K562 (cell line): ENCODE measurements around the gene TBX1. TPM values are rescaled to one million over a fixed set of nuclear protein-coding genes. Genes with fewer than 3 reads are reported as not detected.
A peak's percentile ranks its signal among the peaks of the same experiment; 100 is the strongest.

ENCODE experiments used
- ARID1B ChIP-seq: fragments of 450-650 bp; IDR thresholded peaks from 2 replicates; pipeline ENCODE4 v1.6.1; 2016; ENCODE audit warnings: antibody characterized with exemption, mild to moderate bottlenecking, inconsistent platforms
- ARID2 ChIP-seq: fragments of 450-650 bp; IDR thresholded peaks from 2 replicates; pipeline ENCODE4 v1.6.1; 2017; ENCODE audit warnings: antibody characterized with exemption, mild to moderate bottlenecking
- BMI1 ChIP-seq: fragments of 150-350 bp; IDR thresholded peaks from 2 replicates; pipeline ENCODE4 v1.6.1; 2014; ENCODE audit warnings: low read length
- CSDE1 ChIP-seq, 2 experiments: fragments of 450-650 bp; IDR thresholded peaks; 2 replicates each; pipeline ENCODE4 v1.6.1; 2016; ENCODE audit warnings: mild to moderate bottlenecking in 1 of 2
- FUS ChIP-seq: fragments of 200-400 bp; formaldehyde crosslinking; optimal IDR thresholded peaks from 2 replicates; pipeline ENCODE3; 2017; ENCODE audit warnings: low read depth, low read length
- HDAC2 ChIP-seq: fragments of 450-650 bp; IDR thresholded peaks from 2 replicates; pipeline ENCODE4 v1.6.1; 2016; ENCODE audit warnings: mild to moderate bottlenecking
- HDAC8 ChIP-seq: fragments of 450-650 bp; IDR thresholded peaks from 2 replicates; pipeline ENCODE4 v1.6.1; 2016; ENCODE audit warnings: mild to moderate bottlenecking, missing genetic modification characterization, moderate library complexity, missing compliant biosample characterization
- HNRNPL ChIP-seq: fragments of 200-400 bp; formaldehyde crosslinking; IDR thresholded peaks from 2 replicates; pipeline ENCODE4 v1.6.1; 2017; ENCODE audit warnings: low read depth, mild to moderate bottlenecking, low read length
- L3MBTL2 ChIP-seq: fragments of 450-650 bp; IDR thresholded peaks from 2 replicates; pipeline ENCODE4 v1.6.1; 2016; ENCODE audit warnings: mild to moderate bottlenecking, moderate library complexity
- MYC ChIP-seq, 2 experiments: fragments of 250-450 bp in 1 of 2; sonication (Bioruptor Pico) in 1 of 2; IDR thresholded peaks; 2 replicates each; pipeline versions ENCODE4 v1.5.1 to v1.6.1; 2012 to 2021; ENCODE audit warnings: low read depth in 2 of 2, borderline replicate concordance in 1 of 2, improper control_type of control experiment in 1 of 2, low read length in 1 of 2, mild to moderate bottlenecking in 1 of 2, moderate library complexity in 1 of 2
- SAP30 ChIP-seq: fragments of 200-600 bp; sonication (generic); IDR thresholded peaks from 2 replicates; pipeline ENCODE4 v1.6.1; 2012; ENCODE audit warnings: borderline replicate concordance, low read depth, mild to moderate bottlenecking, moderate library complexity, low read length, control low read depth, inconsistent platforms; ENCODE audit not compliant: insufficient read depth, poor library complexity, severe bottlenecking
- SMARCC2 ChIP-seq: fragments of 450-650 bp; IDR thresholded peaks from 2 replicates; pipeline ENCODE4 v1.6.1; 2017; ENCODE audit warnings: antibody characterized with exemption, moderate library complexity, mild to moderate bottlenecking, low read depth
- XRCC4 ChIP-seq: IDR thresholded peaks from one replicate; pipeline ENCODE4 v1.6.1; 2011; ENCODE audit not compliant: insufficient read depth, insufficient read length; ENCODE audit errors: extremely low read depth
- polyA plus RNA-seq, 8 experiments: library from polyadenylated mRNA; depleted of rRNA in 4 of 8; stranded (reverse) in 5 of 8; unstranded in 3 of 8; fragments of >200 nt; fragmentation: Nextera tagmentation in 2 of 8; fragmentation: Illumina TruSeq in 1 of 8; extraction: Ambion mirVana in 2 of 8; extraction: Trizol in 1 of 8; gene quantifications; 2 replicates each; pipeline versions ENCODE4 v1.2.1 to v1.2.3, GENCODE V29; 2011 to 2014; ENCODE audit warnings: inconsistent platforms in 1 of 8, missing spikeins in 1 of 8
- total RNA-seq, 7 experiments: library from RNA; depleted of rRNA in 6 of 7; stranded (reverse); fragments of >200 nt in 6 of 7; fragmentation: Illumina TruSeq in 2 of 7; extraction: Trizol in 2 of 7; gene quantifications; 2 replicates each; pipeline versions ENCODE4 v1.2.1 to v1.2.3, GENCODE V29; 2011 to 2021; ENCODE audit warnings: low replicate concordance in 1 of 7
- TF ChIP-seq, protein P1 (sequence below): fragments of 250-450 bp; sonication (Bioruptor Pico); IDR thresholded peaks from 2 replicates; pipeline ENCODE4 v1.9.0; 2021; ENCODE audit warnings: mild to moderate bottlenecking, inconsistent platforms
- TF ChIP-seq, protein P2 (sequence below): fragments of 250-450 bp; sonication (Bioruptor Pico); IDR thresholded peaks from 2 replicates; pipeline ENCODE4 v1.5.0; 2022; ENCODE audit warnings: mild to moderate bottlenecking
- TF ChIP-seq, protein P3 (sequence below), 2 experiments: IDR thresholded peaks; 2 replicates each; pipeline ENCODE4 v1.6.1; 2011; ENCODE audit warnings: borderline replicate concordance in 1 of 2, control low read depth in 1 of 2, low read depth in 1 of 2, low read length in 1 of 2, mild to moderate bottlenecking in 1 of 2, mixed read lengths in 1 of 2, moderate library complexity in 1 of 2; ENCODE audit not compliant: insufficient read depth in 1 of 2, insufficient read length in 1 of 2, poor library complexity in 1 of 2, severe bottlenecking in 1 of 2; ENCODE audit errors: extremely low read depth in 1 of 2
- TF ChIP-seq, protein P4 (sequence below): fragments of 450-650 bp; IDR thresholded peaks from 2 replicates; pipeline ENCODE4 v1.6.1; 2018; ENCODE audit not compliant: partially characterized antibody

Gene TBX1
- total and polyA plus RNA-seq, 9 of the 15 experiments (the other 6 are each of a cell fraction or from before 2014, with no cell fraction given) = 0.07 to 35.0 (median 3.9) TPM

DNA sequence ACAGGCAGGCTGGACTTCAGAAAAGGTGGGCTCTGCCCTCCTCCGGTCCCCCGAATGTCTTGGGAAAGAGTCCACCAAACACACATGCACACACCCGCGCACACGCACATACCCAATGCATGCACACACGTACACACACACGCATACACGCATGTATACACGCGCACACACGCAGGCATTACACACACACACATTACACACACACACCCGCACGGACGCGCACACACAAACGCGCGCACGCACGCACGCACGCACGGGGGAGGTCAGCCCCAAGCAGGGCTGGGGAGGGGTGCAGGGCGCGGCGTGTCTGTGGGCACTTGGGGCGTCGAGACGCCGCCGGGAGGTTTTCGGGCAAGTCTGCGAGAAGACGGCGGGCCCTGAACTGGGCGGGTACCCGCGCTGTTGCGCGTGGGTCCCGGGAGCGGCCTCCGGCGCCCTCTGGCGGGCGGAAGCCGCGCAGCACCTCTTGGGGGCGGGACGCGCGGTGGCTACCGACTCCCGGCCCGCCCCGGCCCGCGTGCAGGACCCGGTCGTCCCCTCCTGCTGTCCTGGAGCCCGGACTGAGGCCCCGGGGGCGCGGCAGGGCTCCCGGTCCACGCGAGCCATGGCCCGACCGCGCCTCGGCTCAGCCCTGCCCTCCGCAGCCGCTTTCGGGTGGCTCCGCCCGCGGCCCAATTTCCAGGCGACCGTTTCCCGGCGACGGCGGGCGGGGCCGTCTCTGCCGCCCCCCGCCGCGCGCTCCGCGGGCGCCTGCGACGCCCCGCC is 42.7 kb upstream of the TBX1 start (continued):
- TF ChIP-seq, protein P1, sequence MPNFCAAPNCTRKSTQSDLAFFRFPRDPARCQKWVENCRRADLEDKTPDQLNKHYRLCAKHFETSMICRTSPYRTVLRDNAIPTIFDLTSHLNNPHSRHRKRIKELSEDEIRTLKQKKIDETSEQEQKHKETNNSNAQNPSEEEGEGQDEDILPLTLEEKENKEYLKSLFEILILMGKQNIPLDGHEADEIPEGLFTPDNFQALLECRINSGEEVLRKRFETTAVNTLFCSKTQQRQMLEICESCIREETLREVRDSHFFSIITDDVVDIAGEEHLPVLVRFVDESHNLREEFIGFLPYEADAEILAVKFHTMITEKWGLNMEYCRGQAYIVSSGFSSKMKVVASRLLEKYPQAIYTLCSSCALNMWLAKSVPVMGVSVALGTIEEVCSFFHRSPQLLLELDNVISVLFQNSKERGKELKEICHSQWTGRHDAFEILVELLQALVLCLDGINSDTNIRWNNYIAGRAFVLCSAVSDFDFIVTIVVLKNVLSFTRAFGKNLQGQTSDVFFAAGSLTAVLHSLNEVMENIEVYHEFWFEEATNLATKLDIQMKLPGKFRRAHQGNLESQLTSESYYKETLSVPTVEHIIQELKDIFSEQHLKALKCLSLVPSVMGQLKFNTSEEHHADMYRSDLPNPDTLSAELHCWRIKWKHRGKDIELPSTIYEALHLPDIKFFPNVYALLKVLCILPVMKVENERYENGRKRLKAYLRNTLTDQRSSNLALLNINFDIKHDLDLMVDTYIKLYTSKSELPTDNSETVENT = 0 out of 2 replicates have a peak, but pooled peaks have one; percentile 68
- peak; percentile 93 for TF ChIP-seq SAP30
- TF ChIP-seq, protein P2, sequence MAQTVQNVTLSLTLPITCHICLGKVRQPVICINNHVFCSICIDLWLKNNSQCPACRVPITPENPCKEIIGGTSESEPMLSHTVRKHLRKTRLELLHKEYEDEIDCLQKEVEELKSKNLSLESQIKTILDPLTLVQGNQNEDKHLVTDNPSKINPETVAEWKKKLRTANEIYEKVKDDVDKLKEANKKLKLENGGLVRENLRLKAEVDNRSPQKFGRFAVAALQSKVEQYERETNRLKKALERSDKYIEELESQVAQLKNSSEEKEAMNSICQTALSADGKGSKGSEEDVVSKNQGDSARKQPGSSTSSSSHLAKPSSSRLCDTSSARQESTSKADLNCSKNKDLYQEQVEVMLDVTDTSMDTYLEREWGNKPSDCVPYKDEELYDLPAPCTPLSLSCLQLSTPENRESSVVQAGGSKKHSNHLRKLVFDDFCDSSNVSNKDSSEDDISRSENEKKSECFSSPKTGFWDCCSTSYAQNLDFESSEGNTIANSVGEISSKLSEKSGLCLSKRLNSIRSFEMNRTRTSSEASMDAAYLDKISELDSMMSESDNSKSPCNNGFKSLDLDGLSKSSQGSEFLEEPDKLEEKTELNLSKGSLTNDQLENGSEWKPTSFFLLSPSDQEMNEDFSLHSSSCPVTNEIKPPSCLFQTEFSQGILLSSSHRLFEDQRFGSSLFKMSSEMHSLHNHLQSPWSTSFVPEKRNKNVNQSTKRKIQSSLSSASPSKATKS (CRISPR knock-in tag) = no peak
- TF ChIP-seq HDAC2 = peak; percentile 96
- peak; percentile 88 for TF ChIP-seq HNRNPL
- TF ChIP-seq FUS = peak; percentile 97
- peak; percentile 97 for TF ChIP-seq MYC (IDR thresholded peaks at IDR 0.05; ENCODE audit: low read depth, low read length)
- peak; percentile 95 for TF ChIP-seq MYC (CRISPR knock-in tag; IDR thresholded peaks at IDR 0.05; ENCODE audit: borderline replicate concordance, low read depth)
- peak; percentile 47; the same call in 1 of the 2 replicates for TF ChIP-seq SMARCC2
- 0 out of 2 replicates have a peak, but pooled peaks have one; percentile 32 for TF ChIP-seq BMI1
- peak; percentile 68 for TF ChIP-seq HDAC8 (tag)
- no peak for TF ChIP-seq ARID1B
- TF ChIP-seq ARID2 = peak; percentile 98
- TF ChIP-seq CSDE1 (IDR thresholded peaks at IDR 0.05) = peak in 1 of 2 experiments; percentile 81; a peak in 1 of 4 replicates
- no peak for TF ChIP-seq XRCC4
- TF ChIP-seq, protein P3, sequence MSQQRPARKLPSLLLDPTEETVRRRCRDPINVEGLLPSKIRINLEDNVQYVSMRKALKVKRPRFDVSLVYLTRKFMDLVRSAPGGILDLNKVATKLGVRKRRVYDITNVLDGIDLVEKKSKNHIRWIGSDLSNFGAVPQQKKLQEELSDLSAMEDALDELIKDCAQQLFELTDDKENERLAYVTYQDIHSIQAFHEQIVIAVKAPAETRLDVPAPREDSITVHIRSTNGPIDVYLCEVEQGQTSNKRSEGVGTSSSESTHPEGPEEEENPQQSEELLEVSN (IDR thresholded peaks at IDR 0.05; ENCODE audit: borderline replicate concordance in 1 of 2, extremely low read depth in 1 of 2, insufficient read depth in 1 of 2, insufficient read length in 1 of 2, low read depth in 1 of 2, low read length in 1 of 2, poor library complexity in 1 of 2, severe bottlenecking in 1 of 2) = peak; percentile 96 to 97
- no peak for TF ChIP-seq L3MBTL2
- TF ChIP-seq, protein P4, sequence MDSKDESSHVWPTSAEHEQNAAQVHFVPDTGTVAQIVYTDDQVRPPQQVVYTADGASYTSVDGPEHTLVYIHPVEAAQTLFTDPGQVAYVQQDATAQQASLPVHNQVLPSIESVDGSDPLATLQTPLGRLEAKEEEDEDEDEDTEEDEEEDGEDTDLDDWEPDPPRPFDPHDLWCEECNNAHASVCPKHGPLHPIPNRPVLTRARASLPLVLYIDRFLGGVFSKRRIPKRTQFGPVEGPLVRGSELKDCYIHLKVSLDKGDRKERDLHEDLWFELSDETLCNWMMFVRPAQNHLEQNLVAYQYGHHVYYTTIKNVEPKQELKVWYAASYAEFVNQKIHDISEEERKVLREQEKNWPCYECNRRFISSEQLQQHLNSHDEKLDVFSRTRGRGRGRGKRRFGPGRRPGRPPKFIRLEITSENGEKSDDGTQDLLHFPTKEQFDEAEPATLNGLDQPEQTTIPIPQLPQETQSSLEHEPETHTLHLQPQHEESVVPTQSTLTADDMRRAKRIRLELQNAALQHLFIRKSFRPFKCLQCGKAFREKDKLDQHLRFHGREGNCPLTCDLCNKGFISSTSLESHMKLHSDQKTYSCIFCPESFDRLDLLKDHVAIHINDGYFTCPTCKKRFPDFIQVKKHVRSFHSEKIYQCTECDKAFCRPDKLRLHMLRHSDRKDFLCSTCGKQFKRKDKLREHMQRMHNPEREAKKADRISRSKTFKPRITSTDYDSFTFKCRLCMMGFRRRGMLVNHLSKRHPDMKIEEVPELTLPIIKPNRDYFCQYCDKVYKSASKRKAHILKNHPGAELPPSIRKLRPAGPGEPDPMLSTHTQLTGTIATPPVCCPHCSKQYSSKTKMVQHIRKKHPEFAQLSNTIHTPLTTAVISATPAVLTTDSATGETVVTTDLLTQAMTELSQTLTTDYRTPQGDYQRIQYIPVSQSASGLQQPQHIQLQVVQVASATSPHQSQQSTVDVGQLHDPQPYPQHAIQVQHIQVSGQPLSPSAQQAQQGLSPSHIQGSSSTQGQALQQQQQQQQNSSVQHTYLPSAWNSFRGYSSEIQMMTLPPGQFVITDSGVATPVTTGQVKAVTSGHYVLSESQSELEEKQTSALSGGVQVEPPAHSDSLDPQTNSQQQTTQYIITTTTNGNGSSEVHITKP = peak; percentile 44
